Tibial nerve (tissue), 4 donors: ENCODE data around the gene PRR5. TPM values are rescaled to one million over a fixed set of nuclear protein-coding genes. Genes with fewer than 3 reads are reported as not detected.

ENCODE experiments used
- DNase-seq, 2 donors: peaks; one replicate each; pipeline ENCODE4 v3.0.0-alpha.2; 2019; ENCODE audit warnings: low spot score in 2 of 2
- H3K27ac ChIP-seq, 4 donors: fragments of 200-600 bp; sonication (generic) in 3 of 4; one replicate each; pipeline ENCODE4 v1.5.1; 2017 to 2019; ENCODE audit warnings: mild to moderate bottlenecking in 1 of 4
- H3K27me3 ChIP-seq, 2 donors: fragments of 200-600 bp; sonication (generic) in 1 of 2; one replicate each; pipeline versions ENCODE4 v1.5.1 to v1.6.0; 2017 to 2019
- H3K36me3 ChIP-seq, 3 donors: fragments of 200-600 bp; sonication (generic); one replicate each; pipeline ENCODE4 v1.5.1; 2018 to 2019
- H3K4me1 ChIP-seq, 4 donors: fragments of 200-600 bp; sonication (generic) in 3 of 4; one replicate each; pipeline ENCODE4 v1.5.1; 2017 to 2019
- H3K4me3 ChIP-seq, 4 donors: fragments of 200-600 bp; sonication (generic) in 3 of 4; one replicate each; pipeline ENCODE4 v1.5.1; 2017 to 2019; ENCODE audit warnings: mild to moderate bottlenecking in 1 of 4, moderate library complexity in 1 of 4
- H3K9me3 ChIP-seq, 4 donors: fragments of 200-600 bp; sonication (generic) in 3 of 4; one replicate each; pipeline ENCODE4 v1.5.1; 2017 to 2019
- EP300 ChIP-seq, 2 donors: sonication (generic); formaldehyde crosslinking; IDR thresholded peaks; one replicate each; pipeline ENCODE4 v1.6.1; 2017; ENCODE audit warnings: antibody characterized with exemption in 2 of 2, mild to moderate bottlenecking in 1 of 2
- POLR2A ChIP-seq, 2 donors: fragments of 450-650 bp; IDR thresholded peaks; one replicate each; pipeline ENCODE4 v1.6.1; 2017; ENCODE audit warnings: antibody characterized with exemption in 2 of 2, mild to moderate bottlenecking in 2 of 2, moderate library complexity in 2 of 2
- WGBS, 2 donors: methylation state at CpG; one replicate each; pipeline ENCODE4 v1.1.5; 2018; 5-methylcytosine and 5-hydroxymethylcytosine counted together
- total RNA-seq, 4 donors: library from RNA; depleted of rRNA; stranded (reverse); fragments of >200 nt; gene quantifications; one replicate each; pipeline ENCODE4 v1.1.0, GENCODE V29; 2016
- TF ChIP-seq, protein P1 (sequence below), 5 experiments: fragments of 200-600 bp in 3 of 5; fragments of 450-650 bp in 2 of 5; sonication (generic) in 3 of 5; IDR thresholded peaks; one replicate each; pipeline ENCODE4 v1.5.1; 2016 to 2019; ENCODE audit warnings: antibody characterized with exemption in 5 of 5, mild to moderate bottlenecking in 3 of 5, moderate library complexity in 2 of 5

Gene PRR5
- total RNA-seq, 4 donors from 2014 or later: 40.4 to 68.4 (median 42.5) TPM

DNA sequence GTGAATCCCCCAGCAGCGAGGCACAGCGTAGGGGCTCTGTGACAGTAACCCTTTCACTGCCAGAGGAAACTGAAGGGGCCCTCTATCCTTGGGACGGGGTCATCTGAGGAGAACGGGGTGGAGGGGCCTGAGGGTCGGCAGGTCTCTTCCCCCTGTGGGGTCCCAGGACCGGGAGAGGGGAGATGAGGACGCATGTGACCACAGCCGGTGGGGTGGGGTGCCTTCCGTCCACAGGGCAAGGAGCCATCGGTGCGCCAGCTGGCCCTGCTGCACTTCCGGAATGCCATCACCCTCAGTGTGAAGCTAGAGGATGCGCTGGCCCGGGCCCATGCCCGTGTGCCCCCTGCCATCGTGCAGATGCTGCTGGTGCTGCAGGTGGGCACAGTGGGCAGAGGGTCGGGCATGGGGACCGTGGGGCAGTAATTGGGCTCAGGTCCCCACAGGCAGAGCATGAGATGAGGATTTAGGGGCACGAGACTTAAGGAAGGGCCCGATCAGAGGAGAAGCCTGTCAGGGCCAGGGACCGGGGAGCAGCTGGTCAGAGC lies 30.1 kb downstream of the PRR5 start:
- TF ChIP-seq POLR2A (IDR thresholded peaks at IDR 0.05) (no peak), EP300 (IDR thresholded peaks at IDR 0.05) (no peak)
- TF ChIP-seq, protein P1, sequence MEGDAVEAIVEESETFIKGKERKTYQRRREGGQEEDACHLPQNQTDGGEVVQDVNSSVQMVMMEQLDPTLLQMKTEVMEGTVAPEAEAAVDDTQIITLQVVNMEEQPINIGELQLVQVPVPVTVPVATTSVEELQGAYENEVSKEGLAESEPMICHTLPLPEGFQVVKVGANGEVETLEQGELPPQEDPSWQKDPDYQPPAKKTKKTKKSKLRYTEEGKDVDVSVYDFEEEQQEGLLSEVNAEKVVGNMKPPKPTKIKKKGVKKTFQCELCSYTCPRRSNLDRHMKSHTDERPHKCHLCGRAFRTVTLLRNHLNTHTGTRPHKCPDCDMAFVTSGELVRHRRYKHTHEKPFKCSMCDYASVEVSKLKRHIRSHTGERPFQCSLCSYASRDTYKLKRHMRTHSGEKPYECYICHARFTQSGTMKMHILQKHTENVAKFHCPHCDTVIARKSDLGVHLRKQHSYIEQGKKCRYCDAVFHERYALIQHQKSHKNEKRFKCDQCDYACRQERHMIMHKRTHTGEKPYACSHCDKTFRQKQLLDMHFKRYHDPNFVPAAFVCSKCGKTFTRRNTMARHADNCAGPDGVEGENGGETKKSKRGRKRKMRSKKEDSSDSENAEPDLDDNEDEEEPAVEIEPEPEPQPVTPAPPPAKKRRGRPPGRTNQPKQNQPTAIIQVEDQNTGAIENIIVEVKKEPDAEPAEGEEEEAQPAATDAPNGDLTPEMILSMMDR (IDR thresholded peaks at IDR 0.05): no peak
- no peak for DNase-seq
- no peaks in the 10 kb centered on the region for H3K9me3 ChIP-seq
- no peak overlapping the region for H3K27ac ChIP-seq
- WGBS, 2 donors: 75 to 76% methylated on average over 16 of the region's 21 CpGs
- H3K36me3 ChIP-seq: no peaks in the 10 kb centered on the region
- H3K27me3 ChIP-seq: no peaks in the 10 kb centered on the region
- H3K4me3 ChIP-seq: no peak overlapping the region
- H3K4me1 ChIP-seq: peaks cover 0 to 30% (median 10%) of the 10 kb centered on the region in 4 donors

- no peak for TF ChIP-seq EP300 (IDR thresholded peaks at IDR 0.05)
- TF ChIP-seq, protein P1 (IDR thresholded peaks at IDR 0.05): no peak
- TF ChIP-seq POLR2A (IDR thresholded peaks at IDR 0.05): no peak
- 90 to 93% methylated on average over 27 of the region's 27 CpGs for WGBS, 2 donors
- DNase-seq: no peak
- peaks cover 0 to 28% (median 10%) of the 10 kb centered on the region in 4 donors for H3K4me1 ChIP-seq
- no peak overlapping the region for H3K27ac ChIP-seq
- no peak overlapping the region for H3K4me3 ChIP-seq
- H3K27me3 ChIP-seq: no peaks in the 10 kb centered on the region
- H3K36me3 ChIP-seq: no peaks in the 10 kb centered on the region
- no peaks in the 10 kb centered on the region for H3K9me3 ChIP-seq
These were observed 30.7 kb downstream of the PRR5 start for GRCh38 chr22:44732661-44733060.

GRCh38 chr22:44733426-44734106 lies 31.6 kb downstream of the PRR5 start:
- no peak overlapping the region for H3K4me3 ChIP-seq
- no peaks in the 10 kb centered on the region for H3K27me3 ChIP-seq
- H3K9me3 ChIP-seq: no peaks in the 10 kb centered on the region
- WGBS, 2 donors: 75 to 83% methylated on average over 9 to 13 of the region's 14 CpGs
- H3K36me3 ChIP-seq: no peaks in the 10 kb centered on the region
- no peak for DNase-seq
- no peak overlapping the region for H3K27ac ChIP-seq
- TF ChIP-seq, protein P1 (IDR thresholded peaks at IDR 0.05): no peak
- TF ChIP-seq POLR2A (IDR thresholded peaks at IDR 0.05): no peak
- TF ChIP-seq EP300 (IDR thresholded peaks at IDR 0.05): no peak
- H3K4me1 ChIP-seq: peaks cover 0 to 19% (median 9%) of the 10 kb centered on the region in 4 donors

DNA sequence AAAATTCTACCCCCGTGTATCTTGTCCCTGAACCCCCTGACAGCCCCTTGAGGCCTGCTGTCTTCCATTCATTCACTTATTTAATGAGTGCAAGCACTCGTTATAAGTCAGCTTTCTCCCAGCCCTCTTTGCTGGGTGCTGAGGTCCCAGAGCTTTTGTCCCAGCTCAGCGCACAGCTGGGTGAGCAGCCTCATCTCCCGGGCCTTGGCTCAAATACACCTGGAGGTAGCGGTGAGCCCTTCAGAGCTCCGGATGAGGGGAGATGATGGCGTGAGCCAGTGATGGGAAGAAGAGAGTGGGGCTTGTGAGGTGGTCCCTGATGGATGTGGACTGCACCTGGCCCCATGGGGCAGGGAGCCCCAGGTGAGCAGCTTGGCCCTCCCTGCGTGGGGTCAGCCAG lies 32.3 kb downstream of the PRR5 start:
- TF ChIP-seq, protein P1 (IDR thresholded peaks at IDR 0.05): no peak
- TF ChIP-seq EP300 (IDR thresholded peaks at IDR 0.05) (no peak), POLR2A (IDR thresholded peaks at IDR 0.05) (no peak)
- Histone ChIP-seq H3K4me3 (no peak overlapping the region), H3K4me1 (peaks cover 0 to 12% (median 6%) of the 10 kb centered on the region in 4 donors), H3K27me3 (no peaks in the 10 kb centered on the region), H3K9me3 (no peaks in the 10 kb centered on the region), H3K27ac (no peak overlapping the region), H3K36me3 (no peaks in the 10 kb centered on the region)
- DNase-seq: no peak
- WGBS, 2 donors: 75 to 83% methylated on average over 8 of the region's 8 CpGs

- H3K36me3 ChIP-seq: no peaks in the 10 kb centered on the region
- DNase-seq: no peak
- H3K9me3 ChIP-seq: no peaks in the 10 kb centered on the region
- H3K4me3 ChIP-seq: no peak overlapping the region
- H3K27ac ChIP-seq: no peak overlapping the region
- peaks cover 0 to 5% (median 1%) of the 10 kb centered on the region in 4 donors for H3K4me1 ChIP-seq
- 76 to 82% methylated on average over 15 of the region's 23 CpGs for WGBS, 2 donors
- H3K27me3 ChIP-seq: no peaks in the 10 kb centered on the region
- TF ChIP-seq, protein P1 (IDR thresholded peaks at IDR 0.05): no peak
- TF ChIP-seq EP300 (IDR thresholded peaks at IDR 0.05) (no peak), POLR2A (IDR thresholded peaks at IDR 0.05) (no peak)
These were observed 33.0 kb downstream of the PRR5 start for GRCh38 chr22:44734801-44735517.
